Stimulated activated CD8-positive, alpha-beta memory T cell treated with anti-CD3 and anti-CD28 coated beads, Interleukin-7, amount 100 ng/mL, for 48 hours (primary cell): ENCODE results near the gene ARL8A.
"Not testable (repeated sequence)": the region's sequence is repeated elsewhere in the genome, so short reads cannot be mapped to it uniquely, and the experiment has no call there.

Source experiments
- DNase-seq, 2 donors: peaks; one replicate each; pipeline ENCODE4 v3.0.0-alpha.2; 2020; ENCODE audit warnings: low read depth in 1 of 2; ENCODE audit errors: extremely low read depth in 1 of 2

Gene ARL8A

GRCh38 chr1:202143011-202143767 is 1.3 kb downstream of the ARL8A start:
- DNase-seq = no peak

- not testable (repeated sequence) for DNase-seq
Observed at GRCh38 chr1:202141468-202141867, 3.1 kb downstream of the ARL8A start.

- DNase-seq = no peak
Observed at GRCh38 chr1:202140833-202141232, 3.7 kb downstream of the ARL8A start.

DNA sequence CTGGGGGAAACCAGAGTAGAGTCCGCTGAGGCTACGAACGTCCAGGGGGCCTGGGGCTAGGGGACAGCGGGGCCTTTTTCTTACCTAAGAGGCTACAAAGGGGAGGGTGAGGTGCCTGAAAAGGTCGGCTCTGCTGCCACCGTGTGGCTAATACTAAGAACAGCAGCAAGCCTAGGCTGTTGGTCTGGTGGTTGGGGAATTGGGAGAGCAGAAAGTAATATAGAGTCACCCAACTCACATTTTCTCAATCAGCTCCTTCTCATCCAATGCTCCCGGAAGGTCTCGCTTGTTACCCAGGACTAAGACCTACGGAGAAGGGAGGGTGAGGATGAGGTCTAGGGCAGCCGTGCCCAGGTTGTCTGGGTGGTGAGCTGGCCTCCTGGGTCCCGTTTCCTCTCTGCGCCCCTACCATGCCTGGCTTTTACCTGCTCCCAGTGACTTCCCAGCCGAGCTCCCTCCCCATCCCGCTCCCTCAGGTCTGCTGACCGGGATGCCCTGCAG is 9.3 kb downstream of the ARL8A start:
- no peak for DNase-seq

- no peak for DNase-seq
Observed at GRCh38 chr1:202134645-202135172, 9.8 kb downstream of the ARL8A start.

- DNase-seq = no peak
Observed at GRCh38 chr1:202133989-202134388, 10.5 kb downstream of the ARL8A start.

GRCh38 chr1:202133496-202133895 is 11.0 kb downstream of the ARL8A start:
- no peak for DNase-seq

DNA sequence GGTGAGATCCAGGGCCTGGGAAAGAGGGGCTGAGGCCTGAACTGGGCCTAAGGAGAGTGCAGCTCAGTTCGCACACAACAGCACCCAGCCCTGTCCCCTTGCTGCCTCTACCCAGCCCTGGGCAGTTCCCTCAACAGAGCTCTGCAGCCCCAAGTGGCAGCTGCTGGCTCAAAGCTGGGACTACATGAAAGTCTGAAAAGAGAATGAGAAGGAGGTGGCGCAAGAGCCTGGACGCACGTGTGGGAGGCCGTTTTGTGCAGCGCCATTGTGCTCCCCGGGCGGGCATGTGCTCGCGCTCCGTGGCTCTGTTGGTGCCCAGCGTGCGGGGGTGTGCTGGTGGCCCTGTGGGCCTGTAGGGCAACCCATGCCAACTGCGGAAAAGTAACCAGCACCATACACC is 11.5 kb downstream of the ARL8A start:
- no peak for DNase-seq

GRCh38 chr1:202131956-202132821 is 12.3 kb downstream of the ARL8A start:
- DNase-seq = no peak

DNA sequence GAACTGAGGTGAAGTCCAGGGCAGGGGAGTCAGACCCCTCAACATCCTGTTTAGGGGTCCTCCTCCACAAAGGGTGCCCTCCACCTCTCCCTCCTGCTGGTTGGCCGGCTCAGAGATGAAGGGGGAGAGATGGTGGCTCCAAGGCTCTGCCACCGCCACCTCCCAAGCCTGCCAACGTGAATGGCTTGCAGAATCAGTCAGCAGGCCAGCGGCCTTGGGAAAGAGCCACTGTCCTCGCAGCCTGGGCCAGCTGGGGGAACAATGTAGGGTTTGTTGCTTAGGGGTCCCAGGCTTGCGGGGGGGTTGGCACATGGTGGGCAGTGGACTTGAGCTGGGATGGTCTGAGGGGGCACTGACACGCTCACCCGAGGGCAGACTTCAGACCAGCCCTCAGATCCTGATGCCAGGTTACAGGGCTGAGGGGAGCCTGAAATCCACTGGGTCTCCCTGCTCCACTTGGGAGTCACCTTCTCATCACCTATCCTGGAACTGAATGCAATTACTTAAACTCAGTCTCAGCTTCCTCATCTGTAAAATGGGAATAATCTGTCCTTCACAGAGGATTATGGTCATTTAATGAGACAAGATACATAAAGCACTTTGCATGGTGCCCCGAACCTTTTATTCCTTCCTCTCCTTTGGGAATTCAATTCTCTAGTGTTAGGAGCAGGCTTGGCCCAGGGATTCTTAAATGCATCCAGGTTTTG is 13.6 kb downstream of the ARL8A start:
- DNase-seq = no peak

- no peak for DNase-seq
Observed at GRCh38 chr1:202130297-202130721, 14.2 kb downstream of the ARL8A start.

DNA sequence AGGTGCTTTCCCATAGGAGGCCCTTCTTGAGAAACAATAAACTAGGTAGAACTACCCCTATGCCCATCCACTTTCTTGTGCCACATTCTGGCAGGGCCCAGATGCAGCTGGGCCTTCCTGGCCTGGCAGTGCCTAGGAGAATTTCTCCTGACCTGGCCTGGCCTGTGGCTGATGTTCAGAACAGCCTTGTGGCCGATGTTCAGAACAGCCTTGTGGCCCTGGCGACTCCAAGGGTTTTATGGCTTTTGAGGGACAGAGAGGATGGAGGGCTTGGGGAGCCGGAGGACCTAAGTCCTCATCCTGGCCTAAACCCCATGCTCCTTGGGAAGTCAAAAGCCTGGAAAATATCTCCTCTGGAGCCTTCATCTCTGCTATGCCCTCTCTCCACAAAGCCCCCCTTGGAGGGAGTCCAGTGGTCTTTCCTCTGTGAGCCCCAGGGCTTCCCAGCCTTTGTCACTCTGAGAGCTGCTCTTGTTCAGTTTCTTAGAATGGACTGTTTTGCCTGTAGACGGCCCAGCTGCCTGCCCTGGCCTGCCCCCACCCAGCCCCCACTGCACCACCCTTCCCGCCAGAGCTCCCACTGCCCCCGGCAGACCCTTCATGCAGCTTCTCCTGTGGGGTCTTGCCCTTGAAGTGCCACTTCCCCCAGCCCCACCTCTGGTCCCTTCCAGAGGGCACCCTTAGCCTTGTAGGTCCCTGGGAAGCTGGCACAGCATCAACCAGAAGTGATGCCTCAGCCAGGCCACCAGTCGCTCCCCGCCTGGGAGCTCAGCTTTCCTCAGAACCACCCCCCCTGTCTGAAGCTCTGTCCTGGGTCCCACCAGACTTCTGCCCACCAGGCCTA is 14.9 kb downstream of the ARL8A start:
- DNase-seq = no peak

DNA sequence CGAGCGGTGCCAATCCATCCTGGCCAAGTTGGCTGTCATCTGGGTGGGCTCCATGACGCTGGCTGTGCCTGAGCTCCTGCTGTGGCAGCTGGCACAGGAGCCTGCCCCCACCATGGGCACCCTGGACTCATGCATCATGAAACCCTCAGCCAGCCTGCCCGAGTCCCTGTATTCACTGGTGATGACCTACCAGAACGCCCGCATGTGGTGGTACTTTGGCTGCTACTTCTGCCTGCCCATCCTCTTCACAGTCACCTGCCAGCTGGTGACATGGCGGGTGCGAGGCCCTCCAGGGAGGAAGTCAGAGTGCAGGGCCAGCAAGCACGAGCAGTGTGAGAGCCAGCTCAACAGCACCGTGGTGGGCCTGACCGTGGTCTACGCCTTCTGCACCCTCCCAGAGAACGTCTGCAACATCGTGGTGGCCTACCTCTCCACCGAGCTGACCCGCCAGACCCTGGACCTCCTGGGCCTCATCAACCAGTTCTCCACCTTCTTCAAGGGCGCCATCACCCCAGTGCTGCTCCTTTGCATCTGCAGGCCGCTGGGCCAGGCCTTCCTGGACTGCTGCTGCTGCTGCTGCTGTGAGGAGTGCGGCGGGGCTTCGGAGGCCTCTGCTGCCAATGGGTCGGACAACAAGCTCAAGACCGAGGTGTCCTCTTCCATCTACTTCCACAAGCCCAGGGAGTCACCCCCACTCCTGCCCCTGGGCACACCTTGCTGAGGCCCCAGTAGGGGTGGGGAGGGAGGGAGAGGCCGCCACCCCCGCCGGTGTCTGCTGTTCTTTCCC is 16.5 kb downstream of the ARL8A start:
- DNase-seq = no peak

DNA sequence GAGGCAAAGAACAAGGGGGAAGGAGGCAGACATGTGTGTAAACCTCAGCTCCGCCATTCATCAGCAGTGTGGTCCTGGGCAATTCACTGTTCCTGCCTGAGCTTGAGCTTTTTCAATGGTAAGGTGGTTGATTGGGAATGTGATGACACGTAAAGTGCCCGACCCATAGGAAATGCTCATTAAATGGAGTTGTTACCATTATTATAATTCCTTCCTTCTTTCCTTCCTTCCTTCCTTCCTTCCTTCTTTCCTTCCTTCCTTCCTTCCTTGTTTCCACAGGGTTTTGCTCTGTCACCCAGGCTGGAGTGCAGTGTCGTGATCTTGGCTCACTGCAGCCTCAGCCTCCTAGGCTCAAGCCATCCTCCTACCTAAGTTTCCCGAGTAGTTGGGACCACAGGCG is 17.5 kb downstream of the ARL8A start:
- DNase-seq = no peak

DNA sequence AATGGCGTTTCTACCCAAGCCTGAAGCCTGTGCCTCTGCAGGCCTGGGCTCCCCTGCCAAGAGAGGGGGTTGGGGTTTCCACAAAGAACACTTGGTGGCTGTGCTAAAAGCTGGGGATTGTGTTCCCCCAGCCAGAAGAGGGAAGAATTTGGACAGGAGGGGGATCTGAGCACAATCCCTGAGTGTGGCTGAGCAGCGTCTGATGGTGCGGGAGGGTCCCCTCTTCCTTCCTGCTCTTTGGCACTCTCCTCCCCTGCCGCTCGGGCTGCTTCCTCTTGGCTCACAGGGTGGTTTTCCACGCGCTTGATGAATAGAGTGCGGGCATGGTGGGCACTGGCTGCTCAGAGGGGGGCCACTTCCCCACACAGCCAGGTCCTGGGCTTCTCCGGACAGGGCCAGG is 18.1 kb downstream of the ARL8A start:
- no peak for DNase-seq

DNA sequence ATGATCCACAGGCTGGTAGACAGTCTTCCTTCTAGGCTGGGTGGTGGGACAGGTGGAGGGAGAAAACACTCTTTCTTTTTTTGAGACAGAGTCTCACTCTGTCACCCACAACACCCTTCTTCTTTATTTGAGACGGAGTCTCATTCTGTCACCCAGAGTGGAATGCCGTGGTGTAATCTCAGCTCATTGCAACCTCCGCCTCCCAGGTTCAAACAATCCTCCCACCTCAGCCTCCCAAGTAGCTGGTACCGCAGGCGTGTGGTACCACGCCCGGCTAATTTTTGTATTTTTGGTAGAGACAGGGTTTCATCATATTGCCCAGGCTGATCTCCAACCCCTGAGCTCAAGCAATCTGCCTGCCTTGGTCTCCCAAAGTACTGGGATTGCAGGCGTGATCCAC is 18.9 kb downstream of the ARL8A start:
- no peak for DNase-seq

DNA sequence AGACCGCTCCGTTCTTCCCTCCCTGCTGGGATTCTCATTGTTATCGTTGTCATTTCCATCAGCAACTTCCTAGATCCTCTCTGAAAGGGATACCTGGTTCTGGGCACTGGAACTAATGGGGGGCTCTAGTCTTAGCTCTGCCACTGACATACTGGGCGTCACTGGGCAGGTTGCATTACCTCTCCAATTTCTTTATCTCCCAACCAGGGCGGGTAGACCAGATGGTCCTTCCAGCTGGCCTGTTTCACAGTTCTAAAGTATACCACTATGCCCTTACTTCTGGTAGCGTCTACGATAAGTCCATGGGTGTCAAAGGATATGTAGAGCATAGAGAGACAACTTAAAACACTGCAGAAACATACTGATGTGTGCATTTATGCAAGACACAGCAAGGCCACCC is 20.4 kb downstream of the ARL8A start:
- no peak for DNase-seq

- no peak for DNase-seq
Observed at GRCh38 chr1:202123336-202123813, 21.2 kb downstream of the ARL8A start.

DNA sequence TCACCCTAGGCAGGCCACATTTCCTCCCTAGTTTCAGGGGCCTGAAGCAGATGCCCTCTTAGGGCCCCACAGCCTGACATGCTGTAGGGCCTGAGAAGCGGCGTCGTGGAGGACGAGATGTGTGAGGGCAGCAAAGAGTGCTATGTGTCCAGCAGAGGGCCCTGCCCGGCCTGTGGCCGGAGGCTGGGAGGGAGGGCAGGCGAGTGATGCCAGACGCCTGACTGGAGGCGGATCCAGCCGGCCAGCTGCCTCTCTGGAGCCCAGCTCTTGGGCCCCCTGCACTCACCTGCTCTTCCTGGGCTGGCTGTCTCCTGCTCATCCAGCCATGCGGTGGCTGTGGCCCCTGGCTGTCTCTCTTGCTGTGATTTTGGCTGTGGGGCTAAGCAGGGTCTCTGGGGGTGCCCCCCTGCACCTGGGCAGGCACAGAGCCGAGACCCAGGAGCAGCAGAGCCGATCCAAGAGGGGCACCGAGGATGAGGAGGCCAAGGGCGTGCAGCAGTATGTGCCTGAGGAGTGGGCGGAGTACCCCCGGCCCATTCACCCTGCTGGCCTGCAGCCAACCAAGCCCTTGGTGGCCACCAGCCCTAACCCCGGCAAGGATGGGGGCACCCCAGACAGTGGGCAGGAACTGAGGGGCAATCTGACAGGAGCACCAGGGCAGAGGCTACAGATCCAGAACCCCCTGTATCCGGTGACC is 21.8 kb downstream of the ARL8A start, which contains the start of gene GPR37L1:
Gene GPR37L1, plus strand, starts transcription at position 279 of the 697 bp plus-strand sequence. Its CDS starts 47 bp downstream, at position 326.
- DNase-seq = no peak
